ENCODE results near the gene SLC26A6. TPM values are rescaled to one million over a fixed set of nuclear protein-coding genes. Genes with fewer than 3 reads are reported as not detected.

The SLC26A6 gene
- total and polyA plus RNA-seq, 7 donors: 4.5 to 13.0 (median 6.2) TPM

DNA sequence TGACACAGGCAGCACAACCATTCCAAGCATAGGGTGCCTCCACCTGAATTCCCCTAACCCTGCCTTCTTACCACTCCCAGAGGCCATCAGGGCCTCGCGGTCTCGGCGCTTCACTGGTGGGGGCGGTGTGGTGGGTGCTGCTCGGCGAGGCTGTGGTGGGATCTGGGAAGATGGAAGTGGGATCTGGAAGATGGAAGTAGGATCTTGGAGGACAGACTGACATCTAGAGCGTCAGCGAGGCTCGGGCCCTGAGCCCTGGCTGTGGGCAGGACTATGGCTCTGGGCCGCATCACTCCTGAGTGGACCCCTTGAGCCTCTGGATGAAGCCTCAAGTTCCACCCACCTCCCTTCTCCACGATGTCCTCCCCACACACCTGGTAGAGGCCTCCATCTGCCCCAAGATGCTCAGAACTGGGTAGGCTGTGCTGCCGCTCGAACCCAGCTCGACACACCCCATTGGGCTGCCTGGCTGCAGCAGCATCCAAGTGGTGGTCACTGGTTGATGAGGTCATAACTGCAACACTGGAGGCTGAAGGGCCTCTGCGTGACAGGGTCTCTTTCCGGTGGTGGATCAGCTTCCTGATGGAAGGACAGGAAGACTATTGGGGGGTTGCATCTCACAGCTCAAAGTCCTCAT is 46.8 kb upstream of the SLC26A6 start:
- TF ChIP-seq, protein P1, sequence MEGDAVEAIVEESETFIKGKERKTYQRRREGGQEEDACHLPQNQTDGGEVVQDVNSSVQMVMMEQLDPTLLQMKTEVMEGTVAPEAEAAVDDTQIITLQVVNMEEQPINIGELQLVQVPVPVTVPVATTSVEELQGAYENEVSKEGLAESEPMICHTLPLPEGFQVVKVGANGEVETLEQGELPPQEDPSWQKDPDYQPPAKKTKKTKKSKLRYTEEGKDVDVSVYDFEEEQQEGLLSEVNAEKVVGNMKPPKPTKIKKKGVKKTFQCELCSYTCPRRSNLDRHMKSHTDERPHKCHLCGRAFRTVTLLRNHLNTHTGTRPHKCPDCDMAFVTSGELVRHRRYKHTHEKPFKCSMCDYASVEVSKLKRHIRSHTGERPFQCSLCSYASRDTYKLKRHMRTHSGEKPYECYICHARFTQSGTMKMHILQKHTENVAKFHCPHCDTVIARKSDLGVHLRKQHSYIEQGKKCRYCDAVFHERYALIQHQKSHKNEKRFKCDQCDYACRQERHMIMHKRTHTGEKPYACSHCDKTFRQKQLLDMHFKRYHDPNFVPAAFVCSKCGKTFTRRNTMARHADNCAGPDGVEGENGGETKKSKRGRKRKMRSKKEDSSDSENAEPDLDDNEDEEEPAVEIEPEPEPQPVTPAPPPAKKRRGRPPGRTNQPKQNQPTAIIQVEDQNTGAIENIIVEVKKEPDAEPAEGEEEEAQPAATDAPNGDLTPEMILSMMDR (IDR thresholded peaks at IDR 0.05): no peak
- Histone ChIP-seq H3K4me3 (no peak overlapping the region), H3K36me3 (ENCODE audit: insufficient read depth in 1 of 2, low read depth in 1 of 2) (peaks cover under 1 to 49% of the 10 kb centered on the region in 2 donors), H3K4me1 (peaks cover 22% of the 10 kb centered on the region), H3K27me3 (ENCODE audit: insufficient read depth in 3 of 3, low read length in 2 of 3) (no peaks in the 10 kb centered on the region), H3K9me3 (no peaks in the 10 kb centered on the region), H3K27ac (no peak overlapping the region)
- intact Hi-C loops (cut with DNase I): loop anchor here in 1 of 2 donors (10.0 kb wide), 1 partner anchor 217 kb away; a partner anchor contains a TSS
- 90 to 97% (median 93%) methylated on average over 16 to 17 of the region's 17 CpGs for WGBS, 3 donors
- DNase-seq: no peak
- ATAC-seq: no peak

DNA sequence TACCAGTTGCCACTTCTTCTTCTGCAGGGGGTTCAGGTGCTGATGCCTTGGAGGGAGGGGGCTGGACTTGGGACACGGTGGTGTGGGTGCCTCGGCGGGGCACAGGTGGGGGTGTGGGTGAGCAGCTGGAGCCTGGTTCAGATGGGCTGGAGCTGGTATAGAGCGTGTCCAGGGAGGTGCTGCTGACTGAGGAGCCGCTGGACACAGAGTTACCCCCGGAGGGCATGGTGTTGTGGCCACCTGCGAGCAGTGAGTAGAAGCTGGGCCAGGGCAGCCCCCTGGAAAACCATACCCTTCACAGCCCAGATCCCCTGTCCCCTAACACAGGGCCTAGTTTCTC is 46.2 kb upstream of the SLC26A6 start:
- no peaks in the 10 kb centered on the region for H3K9me3 ChIP-seq
- WGBS, 3 donors: 87 to 95% (median 90%) methylated on average over 5 to 7 of the region's 7 CpGs
- no peak for ATAC-seq

DNA sequence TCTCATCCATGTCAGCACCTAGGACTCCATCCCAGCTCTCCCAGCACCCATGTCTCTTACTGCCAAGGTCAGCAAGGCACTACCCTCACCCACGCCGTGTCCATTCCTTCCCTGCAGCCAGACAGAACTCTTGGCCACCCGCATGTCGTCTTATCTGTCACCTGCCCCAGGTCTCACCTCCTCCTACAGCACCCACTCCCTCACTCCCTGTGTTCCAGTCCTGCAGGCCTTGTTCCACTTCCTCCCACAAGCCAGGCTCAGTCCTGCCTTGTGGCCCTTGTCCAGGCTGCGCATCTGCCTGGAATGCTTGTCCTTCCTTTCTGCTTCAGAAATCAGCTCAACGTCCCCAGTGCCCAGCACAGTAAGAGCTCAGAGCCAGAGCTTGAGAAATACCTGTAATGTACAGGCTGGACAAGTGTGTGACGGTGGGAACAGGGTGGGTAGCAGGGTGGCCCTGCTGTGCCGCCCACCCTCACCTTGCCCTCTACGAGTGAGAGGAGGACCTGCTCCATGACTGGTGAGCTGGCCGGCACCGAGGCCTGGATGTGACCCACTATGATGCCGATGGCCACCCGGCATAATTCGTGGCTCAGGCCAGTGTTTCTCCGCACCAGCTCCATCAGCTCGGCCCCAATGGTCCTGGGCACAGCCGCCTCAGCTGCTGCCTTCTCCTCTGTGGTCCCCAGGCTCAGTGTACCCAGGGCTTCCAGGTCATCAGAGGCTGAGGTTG is 45.7 kb upstream of the SLC26A6 start:
- Histone ChIP-seq H3K27ac (no peak overlapping the region), H3K27me3 (ENCODE audit: insufficient read depth in 3 of 3, low read length in 2 of 3) (no peaks in the 10 kb centered on the region), H3K4me1 (peaks cover 13% of the 10 kb centered on the region), H3K9me3 (no peaks in the 10 kb centered on the region), H3K4me3 (no peak overlapping the region), H3K36me3 (ENCODE audit: insufficient read depth in 1 of 2, low read depth in 1 of 2) (peaks cover 0 to 56% of the 10 kb centered on the region in 2 donors)
- no peak for ATAC-seq
- 94 to 95% (median 95%) methylated on average over 17 of the region's 17 CpGs for WGBS, 3 donors
- no peak for DNase-seq
- TF ChIP-seq, protein P1 (IDR thresholded peaks at IDR 0.05): no peak
- intact Hi-C loops (cut with DNase I): loop anchor here in 1 of 2 donors (10.0 kb wide), 1 partner anchor 216 kb away; a partner anchor contains a TSS

More for the DNA sequence above, 46.2 kb upstream of the SLC26A6 start:
- intact Hi-C loops (cut with DNase I): loop anchor here in 1 of 2 donors (10.0 kb wide), 1 partner anchor 217 kb away; a partner anchor contains a TSS
- Histone ChIP-seq H3K4me3 (no peak overlapping the region), H3K36me3 (ENCODE audit: insufficient read depth in 1 of 2, low read depth in 1 of 2) (peaks cover 0 to 51% of the 10 kb centered on the region in 2 donors), H3K27me3 (ENCODE audit: insufficient read depth in 3 of 3, low read length in 2 of 3) (no peaks in the 10 kb centered on the region), H3K4me1 (peaks cover 18% of the 10 kb centered on the region), H3K27ac (no peak overlapping the region)
- TF ChIP-seq, protein P1 (IDR thresholded peaks at IDR 0.05): no peak
- DNase-seq: no peak

DNA sequence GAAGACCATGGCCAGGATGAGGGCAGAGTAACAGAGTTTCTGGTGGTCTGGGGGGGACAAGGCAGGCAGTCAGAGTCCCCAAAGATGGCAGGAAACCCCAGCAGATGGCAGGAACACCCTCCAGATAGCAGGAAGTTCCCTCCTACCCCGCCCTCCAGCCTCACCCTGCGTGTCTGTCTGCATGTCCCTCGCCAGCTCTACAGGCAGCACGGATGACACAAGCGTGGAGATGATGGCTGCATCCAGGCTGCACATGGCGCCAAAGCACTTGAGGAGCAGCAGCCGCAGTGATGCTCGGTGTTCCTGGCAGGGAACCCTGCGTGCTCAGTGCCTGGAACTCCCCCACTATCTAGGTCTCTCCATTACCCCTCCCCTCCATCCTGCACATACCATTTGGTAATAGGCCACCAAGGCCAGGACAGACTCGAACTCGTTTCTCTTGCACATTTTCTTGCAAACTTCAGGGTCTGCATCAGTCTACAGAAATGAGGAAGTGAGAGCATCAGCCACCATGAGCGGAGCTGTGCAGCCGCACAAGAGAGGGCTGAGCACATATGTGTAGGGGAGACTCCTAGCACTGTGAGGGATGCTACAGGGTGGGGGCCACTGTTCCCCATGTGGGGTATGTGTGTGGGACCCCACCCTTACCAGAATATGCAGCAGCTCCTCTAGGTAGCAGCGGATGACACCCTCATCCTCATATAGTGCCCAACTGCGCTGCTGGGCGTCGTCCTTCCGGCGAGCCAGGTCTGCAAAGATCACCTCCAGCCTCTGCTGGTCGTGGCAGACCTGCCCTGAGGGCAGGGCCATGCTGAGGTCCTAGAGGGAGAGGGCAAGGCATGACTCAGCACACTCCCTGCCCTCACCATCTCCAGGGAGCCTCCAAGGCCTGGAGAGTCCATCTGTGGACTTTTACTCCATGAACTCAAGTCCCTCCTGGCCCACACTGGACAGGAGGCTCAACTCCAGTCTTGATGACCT is 44.4 kb upstream of the SLC26A6 start:
- no peak overlapping the region for H3K27ac ChIP-seq
- intact Hi-C loops (cut with DNase I): loop anchor here in 1 of 2 donors (10.0 kb wide), 1 partner anchor 215 kb away; a partner anchor contains a TSS
- H3K9me3 ChIP-seq: no peaks in the 10 kb centered on the region
- DNase-seq: no peak
- H3K36me3 ChIP-seq (ENCODE audit: insufficient read depth in 1 of 2, low read depth in 1 of 2): peaks cover 0 to 67% of the 10 kb centered on the region in 2 donors
- WGBS, 3 donors: 90 to 92% (median 92%) methylated on average over 20 of the region's 20 CpGs
- H3K4me1 ChIP-seq: peaks cover 11% of the 10 kb centered on the region
- H3K4me3 ChIP-seq: no peak overlapping the region
- no peak for ATAC-seq
- H3K27me3 ChIP-seq (ENCODE audit: insufficient read depth in 3 of 3, low read length in 2 of 3): no peaks in the 10 kb centered on the region
- TF ChIP-seq, protein P1 (IDR thresholded peaks at IDR 0.05): no peak
